ENCODE results near the gene PRKG1. TPM values are rescaled to one million over a fixed set of nuclear protein-coding genes. Genes with fewer than 3 reads are reported as not detected.

Gene PRKG1
- polyA plus RNA-seq, 3 donors: not detected

- Histone ChIP-seq H3K4me3 (replicated peaks in 1 of 3; ENCODE audit: low read depth in 2 of 3, low read length in 3 of 3) (no peak overlapping the region), H3K27ac (ENCODE audit: low read depth in 1 of 2, low read length in 2 of 2) (no peak overlapping the region), H3K4me2 (replicated peaks; ENCODE audit: extremely low read depth, low read length, poor library complexity, severe bottlenecking) (no peak overlapping the region), H3K9ac (ENCODE audit: insufficient read depth, low read length, poor library complexity, severe bottlenecking) (no peak overlapping the region), H3K27me3 (ENCODE audit: control insufficient read depth in 2 of 2, insufficient read depth in 2 of 2, low read length in 2 of 2) (no peaks in the 10 kb centered on the region), H4K20me1 (ENCODE audit: insufficient read depth, low read length) (no peaks in the 10 kb centered on the region), H3K9me3 (replicated peaks in 1 of 2; ENCODE audit: control insufficient read depth in 1 of 2, insufficient read depth in 1 of 2, low read length in 2 of 2) (no peaks in the 10 kb centered on the region), H3K79me2 (ENCODE audit: insufficient read depth, low read length) (no peaks in the 10 kb centered on the region), H3K4me1 (ENCODE audit: control insufficient read depth in 1 of 2, insufficient read depth in 2 of 2, low read length in 2 of 2) (no peaks in the 10 kb centered on the region), H2AFZ (ENCODE audit: insufficient read depth, low read depth, low read length, poor library complexity, severe bottlenecking) (no peak overlapping the region), H3K36me3 (replicated peaks in 1 of 2; ENCODE audit: control insufficient read depth in 1 of 2, insufficient read depth in 2 of 2, low read length in 2 of 2) (no peaks in the 10 kb centered on the region)
- Mint-ChIP-seq H3K4me3 (no peak overlapping the region), H3K36me3 (no peaks in the 10 kb centered on the region), H3K27me3 (ENCODE audit: low read depth in 3 of 3) (peaks cover 0 to 2% (median 0%) of the 10 kb centered on the region in 3 donors), H3K4me1 (no peaks in the 10 kb centered on the region), H3K27ac (no peak overlapping the region), H3K9me3 (peaks cover 0 to 2% (median 0%) of the 10 kb centered on the region in 7 donors)
- DNase-seq: no peak
- no peak for TF ChIP-seq CTCF (IDR thresholded peaks at IDR 0.05)
- intact Hi-C loops (cut with micrococcal nuclease): no loop called here
- 100% methylated on average over 4 of the region's 5 CpGs for WGBS (ENCODE audit: insufficient coverage)
Observed at GRCh38 chr10:51106311-51106945, 32.1 kb downstream of the PRKG1 start.

- H3K79me2 ChIP-seq (ENCODE audit: insufficient read depth, low read length): no peaks in the 10 kb centered on the region
- no peak overlapping the region for H3K27ac Mint-ChIP-seq
- DNase-seq: no peak
- H4K20me1 ChIP-seq (ENCODE audit: insufficient read depth, low read length): no peaks in the 10 kb centered on the region
- H3K9me3 ChIP-seq (replicated peaks in 1 of 2; ENCODE audit: control insufficient read depth in 1 of 2, insufficient read depth in 1 of 2, low read length in 2 of 2): no peaks in the 10 kb centered on the region
- H3K9me3 Mint-ChIP-seq: peaks cover 0 to under 1% (median 0%) of the 10 kb centered on the region in 7 donors
- no peak for TF ChIP-seq CTCF (IDR thresholded peaks at IDR 0.05)
- H3K4me1 ChIP-seq (ENCODE audit: control insufficient read depth in 1 of 2, insufficient read depth in 2 of 2, low read length in 2 of 2): no peaks in the 10 kb centered on the region
- intact Hi-C loops (cut with micrococcal nuclease): no loop called here
- H2AFZ ChIP-seq (ENCODE audit: insufficient read depth, low read depth, low read length, poor library complexity, severe bottlenecking): no peak overlapping the region
- peaks cover 0 to 2% (median 0%) of the 10 kb centered on the region in 3 donors for H3K27me3 Mint-ChIP-seq (ENCODE audit: low read depth in 3 of 3)
- H3K27me3 ChIP-seq (ENCODE audit: control insufficient read depth in 2 of 2, insufficient read depth in 2 of 2, low read length in 2 of 2): no peaks in the 10 kb centered on the region
- WGBS (ENCODE audit: insufficient coverage): no CpG with 5 or more reads among the region's 1 CpG
- H3K9ac ChIP-seq (ENCODE audit: insufficient read depth, low read length, poor library complexity, severe bottlenecking): no peak overlapping the region
- H3K4me1 Mint-ChIP-seq: no peaks in the 10 kb centered on the region
- no peak overlapping the region for H3K27ac ChIP-seq (ENCODE audit: low read depth in 1 of 2, low read length in 2 of 2)
- no peaks in the 10 kb centered on the region for H3K36me3 ChIP-seq (replicated peaks in 1 of 2; ENCODE audit: control insufficient read depth in 1 of 2, insufficient read depth in 2 of 2, low read length in 2 of 2)
- H3K4me3 ChIP-seq (replicated peaks in 1 of 3; ENCODE audit: low read depth in 2 of 3, low read length in 3 of 3): no peak overlapping the region
- H3K36me3 Mint-ChIP-seq: no peaks in the 10 kb centered on the region
- H3K4me2 ChIP-seq (replicated peaks; ENCODE audit: extremely low read depth, low read length, poor library complexity, severe bottlenecking): no peak overlapping the region
- H3K4me3 Mint-ChIP-seq: no peak overlapping the region
Observed at GRCh38 chr10:51108406-51108805, 34.1 kb downstream of the PRKG1 start.
